Caki2 (cell line): ENCODE data around the gene CCSER2. TPM values are rescaled to one million over a fixed set of nuclear protein-coding genes. Genes with fewer than 3 reads are reported as not detected.
"Not testable (repeated sequence)": the region's sequence is repeated elsewhere in the genome, so short reads cannot be mapped to it uniquely, and the experiment has no call there.

Experiments used
- DNase-seq: peaks from one replicate; pipeline ENCODE4 v3.0.0-alpha.2; 2015; ENCODE audit warnings: low read depth
- in situ Hi-C: cut with HindIII; loops from 2 replicates; pipeline ENCODE4 v1.10.0; 2016; ENCODE audit warnings: low sequenced_read_pairs, low pct_unique_long_range_greater_than_20kb, mixed read lengths
- total RNA-seq: library from RNA; depleted of rRNA; stranded (reverse); fragments of >200 nt; shearing (Covaris generic); gene quantifications from 2 replicates; pipeline ENCODE4 v1.2.3, GENCODE V29; 2014; ENCODE audit warnings: low replicate concordance

The CCSER2 gene
- total RNA-seq, 1 experiment from 2014 or later = 9.5 TPM

DNA sequence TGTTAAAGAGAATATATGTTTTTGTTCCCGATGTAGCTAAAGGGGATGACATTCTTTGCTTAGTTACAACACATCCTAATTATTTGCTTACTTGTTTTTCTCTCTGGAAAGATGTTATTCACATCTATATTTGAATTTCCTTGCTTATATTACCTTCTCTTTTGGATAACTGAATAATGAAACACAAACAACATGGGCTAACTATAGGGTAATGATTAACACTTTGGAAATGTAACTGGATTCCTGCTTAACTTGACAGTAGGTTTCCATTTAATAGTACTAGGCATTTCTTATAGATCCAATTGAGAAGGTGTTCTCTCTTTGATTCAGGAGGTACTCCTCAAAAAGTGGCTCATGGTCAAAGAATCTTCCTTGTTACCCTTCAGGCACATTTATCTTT, 141.1 kb downstream of the CCSER2 start:
- DNase-seq = peak; percentile 42
- in situ Hi-C loops = no loop called here

DNA sequence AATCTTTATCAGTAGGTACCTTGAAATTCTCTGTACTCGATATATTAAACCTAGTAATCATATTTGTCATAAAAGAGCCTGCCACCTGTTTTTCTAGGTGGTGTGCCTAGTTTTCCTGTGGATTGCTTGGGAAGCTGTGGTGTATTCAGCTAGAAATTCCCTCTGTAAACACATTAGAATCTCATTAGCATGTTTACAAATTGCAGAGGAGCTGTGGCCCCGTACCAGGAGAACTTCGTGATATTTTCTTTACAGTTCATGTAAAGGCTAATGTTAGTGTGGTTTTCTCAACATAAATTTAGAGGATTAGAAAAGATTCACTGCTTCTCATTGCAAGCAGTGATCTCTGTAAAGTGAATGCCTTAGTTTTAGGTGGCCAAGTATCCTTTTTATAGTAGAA, 144.7 kb downstream of the CCSER2 start:
- DNase-seq = no peak
- in situ Hi-C loops = no loop called here

DNA sequence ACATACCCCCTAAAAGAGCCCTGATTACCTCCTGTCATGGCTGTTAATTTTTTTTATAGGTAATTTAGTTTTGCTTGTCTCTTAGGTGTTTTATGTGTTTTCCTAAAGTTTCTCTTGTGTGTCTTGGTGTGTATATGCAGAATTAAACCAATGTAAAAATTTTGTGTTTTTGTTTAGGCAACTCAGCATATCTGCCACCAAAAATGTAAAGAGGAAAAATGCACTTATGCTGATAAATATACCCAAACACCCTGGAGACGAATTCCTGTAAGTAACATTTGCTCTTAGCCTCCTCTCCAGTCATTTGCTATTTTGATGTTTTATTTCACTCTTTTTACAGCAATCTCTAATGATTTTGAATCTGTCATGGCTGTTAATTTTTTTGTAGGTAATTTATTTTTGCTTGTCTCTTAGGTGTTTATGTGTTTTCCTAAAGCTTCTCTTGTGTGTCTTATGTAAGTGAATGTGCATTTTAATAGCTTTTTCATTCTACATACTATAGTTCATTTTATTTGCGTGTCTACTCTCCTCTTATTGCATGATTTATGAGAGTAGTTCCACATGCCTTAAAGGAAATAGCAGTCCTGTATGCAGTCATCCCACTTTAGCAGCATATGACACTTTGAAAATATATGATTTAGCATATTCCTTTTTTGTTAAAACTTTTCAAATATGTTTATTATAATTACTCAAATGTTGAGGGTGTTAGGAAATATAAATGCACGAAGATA, 149.2 kb downstream of the CCSER2 start:
- in situ Hi-C loops = no loop called here
- no peak for DNase-seq

DNA sequence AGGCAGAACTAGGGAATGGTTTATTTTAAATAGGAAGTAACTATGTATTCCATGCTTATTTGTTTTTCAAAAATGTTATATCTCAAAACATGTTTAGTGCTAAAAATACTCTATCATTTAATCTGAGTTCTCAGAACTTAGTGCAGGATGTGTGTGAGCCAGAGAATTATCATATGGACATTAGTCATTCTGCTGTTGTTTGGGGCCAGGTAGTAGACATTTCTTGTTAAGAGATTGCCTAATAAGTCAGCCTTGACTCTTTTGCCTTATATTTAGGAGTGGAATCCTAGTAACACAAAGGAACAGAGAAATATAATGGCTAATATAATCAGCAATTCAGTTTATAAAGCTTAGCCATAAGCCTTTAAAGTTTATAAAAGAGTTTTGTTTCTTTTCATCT, 149.8 kb downstream of the CCSER2 start:
- in situ Hi-C loops = no loop called here
- DNase-seq = no peak

DNA sequence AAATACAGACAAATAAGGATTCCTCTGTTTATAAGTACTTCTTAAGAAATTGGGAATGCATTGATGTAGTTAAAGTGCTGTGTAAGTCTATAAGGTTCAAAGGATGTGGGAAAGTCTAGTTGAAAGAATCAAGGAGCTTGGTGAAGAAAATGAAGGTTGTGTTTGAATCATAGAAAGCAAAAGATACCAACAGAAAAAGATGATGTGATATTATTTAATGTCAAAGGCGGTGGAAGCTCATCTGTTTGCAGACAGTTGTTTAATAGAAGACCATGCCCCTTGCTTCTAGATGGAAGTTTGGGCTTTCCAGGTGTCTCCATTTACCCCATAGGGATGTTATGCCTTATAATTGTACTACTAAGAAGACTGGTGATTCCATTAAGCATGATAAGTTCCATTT, 150.3 kb downstream of the CCSER2 start:
- in situ Hi-C loops = no loop called here
- no peak for DNase-seq

DNA sequence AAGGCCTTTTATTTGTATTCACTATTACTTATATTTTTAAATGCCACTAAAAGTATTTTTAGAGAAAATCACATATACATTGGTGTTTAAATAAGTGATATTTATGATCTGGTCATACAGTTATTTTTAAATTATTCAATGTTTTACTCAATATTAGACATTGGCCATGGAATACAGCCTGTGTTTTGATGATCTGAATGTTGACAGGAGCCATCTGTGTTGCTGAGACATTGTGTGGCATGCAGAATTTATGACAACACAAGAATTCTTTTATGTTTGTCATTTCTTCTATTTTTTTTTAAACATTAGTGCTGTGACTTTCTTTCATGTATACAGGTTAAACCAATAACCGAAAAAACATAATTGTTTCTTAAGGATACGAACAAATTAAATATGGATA, 156.2 kb downstream of the CCSER2 start:
- in situ Hi-C loops = no loop called here
- no peak for DNase-seq

DNA sequence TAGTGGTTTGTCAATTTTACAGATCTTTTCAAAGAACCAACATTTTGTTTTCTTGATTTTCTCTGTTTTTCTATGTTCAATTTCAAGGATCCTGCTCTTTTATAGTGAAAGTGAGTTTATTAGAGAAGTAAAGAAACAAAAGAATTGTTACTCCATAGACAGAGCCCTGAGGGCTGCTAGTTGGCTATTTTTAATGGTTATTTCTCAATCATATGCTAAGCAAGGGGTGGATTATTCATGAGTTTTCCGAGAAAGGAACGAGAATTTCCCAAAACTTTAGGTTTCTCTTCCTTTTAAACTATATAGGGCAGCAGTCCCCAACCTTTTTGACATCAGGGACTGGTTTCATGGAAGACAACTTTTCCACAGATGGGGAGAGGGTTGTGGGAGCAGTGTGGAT, 165.0 kb downstream of the CCSER2 start:
- DNase-seq = no peak
- in situ Hi-C loops = no loop called here

DNA sequence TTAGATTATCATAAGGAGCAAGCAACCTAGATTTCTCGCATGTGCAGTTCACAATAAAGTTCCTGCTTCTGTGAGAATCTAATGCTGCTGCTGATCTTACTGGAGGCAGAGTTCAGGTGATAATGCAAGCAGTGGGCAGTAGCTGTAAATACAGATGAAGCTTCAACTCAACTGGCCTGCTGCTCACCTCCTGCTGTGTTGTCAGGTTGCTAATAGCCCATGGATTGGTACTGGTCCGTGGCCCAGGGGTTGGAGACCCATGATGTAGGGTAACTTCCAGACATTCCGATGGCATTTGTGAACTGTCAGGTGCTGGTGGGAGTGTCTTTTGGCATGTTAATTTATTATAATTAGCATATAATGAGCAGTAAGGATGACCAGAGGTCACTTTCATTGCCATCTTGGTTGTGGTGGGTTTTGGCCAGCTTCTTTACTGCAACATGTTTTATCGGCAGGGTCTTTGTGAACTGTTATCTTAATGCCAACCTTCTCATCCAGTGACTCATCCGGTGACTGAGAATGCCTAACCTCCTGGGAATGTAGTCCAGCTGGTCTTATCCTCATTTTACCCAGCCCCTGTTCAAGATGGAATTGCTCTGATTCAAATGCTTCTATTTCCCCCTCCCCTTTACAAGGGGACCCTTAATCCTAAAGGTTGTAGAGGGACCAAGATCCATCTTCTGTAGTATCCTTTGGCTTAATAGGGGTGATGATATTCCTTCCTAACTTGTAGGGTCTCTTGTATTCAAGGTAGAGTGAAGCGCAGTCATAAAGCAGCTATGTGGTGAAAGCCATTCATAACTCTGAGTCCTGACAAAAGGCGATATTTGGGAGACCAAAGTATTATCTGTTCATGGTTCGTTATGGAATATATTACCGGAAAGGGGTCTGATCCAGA, 165.8 kb downstream of the CCSER2 start:
- in situ Hi-C loops = no loop called here
- DNase-seq = peak; percentile 26

DNA sequence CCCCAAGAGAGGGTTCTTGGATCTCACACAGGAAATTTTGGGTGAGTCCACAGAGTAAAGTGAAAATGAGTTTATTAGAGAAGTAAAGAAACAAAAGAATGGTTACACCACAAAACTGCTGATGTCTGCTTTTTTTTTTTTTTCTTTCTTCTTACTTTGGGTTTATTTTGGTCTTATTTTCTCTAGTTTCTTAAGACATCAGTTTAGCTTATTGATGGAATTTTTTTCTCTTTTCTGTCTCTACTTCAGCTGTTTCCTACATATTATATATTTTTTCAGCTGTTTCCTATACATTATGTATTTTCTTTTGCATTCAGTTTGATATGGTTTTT, 166.4 kb downstream of the CCSER2 start:
- in situ Hi-C loops = no loop called here
- no peak for DNase-seq

DNA sequence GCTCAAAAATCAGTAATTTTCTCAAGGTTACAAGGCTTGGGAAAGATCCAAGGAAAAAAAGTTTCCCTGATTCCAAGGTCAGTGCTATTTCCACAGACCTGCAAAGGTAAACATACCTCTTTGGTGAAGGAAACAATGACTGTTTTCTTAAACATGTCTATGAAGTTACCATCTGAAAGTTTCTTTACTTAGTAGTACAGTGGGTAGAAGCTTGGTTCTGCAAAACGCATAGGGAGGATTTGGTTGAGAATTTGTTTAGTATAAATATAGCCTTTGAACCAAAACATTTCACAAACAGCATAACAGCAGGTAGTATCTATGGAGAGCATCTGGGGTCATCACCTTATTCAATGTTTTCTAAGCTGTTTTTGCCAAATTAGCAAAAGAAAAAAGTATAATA, 169.6 kb downstream of the CCSER2 start:
- DNase-seq = no peak
- in situ Hi-C loops = no loop called here

DNA sequence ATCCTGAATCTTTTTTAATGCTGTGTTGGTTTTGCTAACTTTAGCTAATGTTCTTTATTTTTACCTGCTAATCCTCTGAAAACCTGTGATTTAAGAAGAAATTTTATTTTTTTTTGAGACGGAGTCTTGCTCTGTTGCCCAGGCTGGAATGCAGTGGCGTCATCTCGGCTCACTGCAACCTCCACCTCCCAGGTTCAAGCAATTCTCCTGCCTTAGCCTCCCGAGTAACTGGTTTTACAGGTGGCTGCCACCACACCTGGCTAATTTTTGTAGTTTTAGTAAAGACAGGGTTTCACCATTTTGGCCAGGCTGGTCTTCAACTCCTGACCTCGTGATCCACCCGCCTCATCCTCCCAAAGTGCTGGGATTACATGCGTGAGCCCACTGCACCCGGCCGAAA, 170.7 kb downstream of the CCSER2 start:
- DNase-seq, in situ Hi-C loops: not testable (repeated sequence)

DNA sequence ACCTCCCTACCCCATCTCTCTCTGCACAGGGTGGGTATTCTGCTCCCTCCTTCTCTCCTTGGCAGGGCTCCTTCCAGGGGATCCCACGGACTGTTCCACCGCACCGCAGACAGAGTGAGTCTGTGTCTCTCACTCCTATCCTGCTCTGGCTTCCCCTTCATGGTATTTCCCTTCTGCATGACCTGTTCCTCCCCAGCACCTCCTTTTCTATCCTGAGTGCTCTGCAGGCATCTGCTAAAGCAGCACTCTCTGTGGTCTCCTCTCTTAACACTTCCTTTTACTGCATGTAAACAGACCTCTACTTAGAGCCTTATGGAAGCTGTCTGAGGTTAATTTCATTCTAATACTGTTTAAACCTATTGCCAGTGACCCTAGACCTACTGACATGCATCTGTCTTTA, 171.5 kb downstream of the CCSER2 start:
- in situ Hi-C loops = no loop called here
- no peak for DNase-seq

DNA sequence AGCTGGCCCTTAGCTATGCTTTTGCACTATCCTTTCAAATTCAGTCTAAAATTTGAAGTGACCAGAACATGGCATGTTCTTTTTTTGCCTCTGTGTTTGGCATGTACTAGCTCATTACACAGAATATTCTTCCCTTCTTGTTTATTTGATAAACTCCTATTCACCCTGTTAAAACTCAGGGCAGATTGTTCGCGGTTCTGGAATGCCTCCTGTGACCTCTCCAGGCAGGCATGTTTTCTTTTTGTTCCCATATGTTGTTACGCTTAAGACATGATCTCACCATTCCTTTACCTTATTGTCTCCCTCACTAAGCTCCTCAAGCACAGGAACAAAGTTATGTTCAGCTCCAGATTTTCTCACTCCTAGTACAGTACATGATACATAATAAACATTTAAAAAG, 181.7 kb downstream of the CCSER2 start:
- DNase-seq = peak; percentile 27
- in situ Hi-C loops = no loop called here

DNA sequence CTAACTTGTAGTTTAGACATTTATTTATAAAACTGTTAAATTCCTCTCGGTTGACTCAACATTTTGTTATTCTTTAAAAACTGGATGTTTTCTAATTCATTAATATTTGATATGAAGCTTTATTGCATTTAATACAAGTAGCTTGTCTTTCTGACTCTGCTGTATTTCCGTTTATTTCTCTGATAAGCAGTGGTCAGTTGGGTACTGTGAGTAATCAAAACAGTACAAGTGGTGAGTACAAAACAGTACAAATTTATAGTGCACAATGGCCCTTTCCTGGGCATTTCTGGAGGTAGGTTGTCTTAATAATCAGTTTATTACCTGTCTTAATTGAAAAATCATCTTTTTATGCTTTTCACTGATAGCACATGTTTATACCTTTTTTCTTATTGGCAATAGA, 182.7 kb downstream of the CCSER2 start:
- no peak for DNase-seq
- in situ Hi-C loops = no loop called here

DNA sequence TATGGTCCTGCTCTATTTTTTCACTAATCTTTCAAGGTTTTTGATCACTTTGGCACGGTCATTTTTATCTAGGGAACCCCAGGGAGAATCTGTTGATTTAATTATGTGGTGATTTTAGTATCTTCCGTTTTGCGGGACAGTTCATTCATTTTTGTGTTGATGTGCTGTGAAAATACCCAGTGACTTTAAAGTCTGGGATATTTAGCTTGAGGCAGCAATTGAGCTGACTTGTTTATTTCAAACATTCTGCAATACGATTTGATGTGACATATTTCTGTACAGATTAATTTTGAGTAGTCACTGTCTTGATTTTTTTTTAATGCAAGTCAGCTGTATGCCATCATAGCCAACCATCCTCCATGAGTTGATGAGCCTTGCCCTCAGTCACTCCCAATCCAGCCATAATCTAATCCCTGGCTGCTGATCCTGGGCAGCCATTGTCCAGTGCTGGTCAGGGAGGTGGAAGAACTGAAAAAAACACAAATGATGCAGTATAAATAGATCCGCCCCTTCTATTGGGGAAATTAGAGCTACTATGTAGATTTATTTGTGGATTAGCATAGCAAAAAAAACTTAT, 183.4 kb downstream of the CCSER2 start:
- in situ Hi-C loops = no loop called here

DNA sequence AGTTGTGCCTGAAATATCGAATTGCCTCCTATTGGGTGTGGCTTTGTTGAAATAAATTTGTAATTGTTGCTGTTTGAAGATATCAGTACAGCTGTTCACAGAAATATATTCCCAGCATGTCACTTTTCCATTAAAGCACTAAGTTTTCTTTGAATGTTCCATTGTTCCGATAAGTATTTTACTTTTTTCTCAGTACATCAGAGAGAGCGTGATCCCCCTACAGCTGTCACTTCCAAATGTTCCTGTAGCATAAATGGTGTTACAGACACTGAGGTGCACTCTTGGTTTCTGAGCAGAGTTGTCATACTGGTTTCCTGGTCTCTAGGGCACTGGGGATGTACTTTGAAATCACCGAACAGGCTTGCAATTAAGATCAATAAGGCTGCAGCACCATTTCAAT, 189.2 kb downstream of the CCSER2 start:
- DNase-seq = no peak

More for the DNA sequence above, 183.4 kb downstream of the CCSER2 start:
- DNase-seq = no peak

DNA sequence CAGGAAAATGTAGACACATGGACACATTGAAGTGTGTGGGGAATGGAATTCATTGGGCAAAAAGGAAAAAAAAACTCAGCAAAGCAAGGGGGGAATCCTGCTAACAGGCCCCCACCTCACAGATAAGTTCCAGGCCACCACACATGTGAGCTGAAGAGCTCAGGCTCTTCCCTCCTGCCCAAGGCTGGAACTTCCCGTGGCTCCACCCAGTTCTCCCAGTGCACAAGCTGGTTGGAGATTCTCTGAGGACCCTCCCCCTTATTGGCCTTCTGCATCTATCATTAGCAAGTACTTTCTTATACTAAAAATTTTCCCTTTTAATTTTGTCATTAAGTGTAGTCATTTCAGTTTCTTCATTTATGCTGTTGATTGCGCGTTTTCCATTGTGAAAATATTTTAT, 190.8 kb downstream of the CCSER2 start:
- in situ Hi-C loops = no loop called here
- no peak for DNase-seq

More for the DNA sequence above, 189.2 kb downstream of the CCSER2 start:
- in situ Hi-C loops = no loop called here

DNA sequence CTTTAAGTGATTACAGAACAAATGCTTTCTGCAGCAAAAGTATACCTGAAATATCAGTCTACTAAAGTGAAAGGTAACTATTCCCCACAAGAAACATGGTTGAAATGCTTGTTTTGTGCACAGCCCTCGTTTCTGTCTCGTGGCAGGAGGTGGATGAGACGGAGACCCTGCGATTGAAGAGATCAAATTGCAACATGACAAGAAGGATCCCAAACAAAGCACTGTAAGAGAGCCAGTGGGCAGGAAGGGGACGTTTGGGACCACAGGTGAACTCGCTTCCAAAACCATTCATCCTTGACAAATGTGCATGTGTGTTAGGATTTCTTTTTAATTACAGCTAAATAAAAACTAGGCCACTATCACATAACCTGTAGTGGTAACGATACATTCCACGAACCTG, 192.6 kb downstream of the CCSER2 start:
- in situ Hi-C loops = no loop called here
- DNase-seq = no peak

DNA sequence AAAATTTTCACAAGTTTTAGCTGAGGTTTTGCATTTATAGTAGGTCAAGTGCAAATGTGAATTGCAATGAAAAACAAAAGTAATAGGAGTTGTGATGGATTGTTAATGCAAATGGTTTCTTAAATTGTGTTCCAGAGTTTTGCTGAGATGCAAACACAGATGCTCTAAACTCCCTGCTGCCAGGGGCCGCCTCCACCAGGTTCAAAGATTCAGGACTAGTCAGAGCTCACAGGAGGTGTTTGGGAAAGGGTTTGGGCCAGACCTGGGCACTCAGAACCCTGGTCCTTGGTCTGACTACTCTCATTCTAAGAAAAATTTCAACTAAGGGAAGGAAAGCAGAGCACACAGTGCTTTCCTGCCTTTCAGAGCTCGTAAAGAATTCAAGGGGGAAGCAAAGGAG, 193.1 kb downstream of the CCSER2 start:
- in situ Hi-C loops = no loop called here
- DNase-seq = no peak
